WERI-Rb-1 (cell line): ENCODE results near the gene SMC4.
"Not testable (repeated sequence)": the region's sequence is repeated elsewhere in the genome, so short reads cannot be mapped to it uniquely, and the experiment has no call there.

Experiments
- DNase-seq: peaks from one replicate; pipeline ENCODE4 v3.0.0-alpha.2; 2020
- H3K27ac ChIP-seq: fragments of 250-450 bp; sonication (Bioruptor Pico); 2 replicates; pipeline ENCODE4 v1.5.1; 2020; ENCODE audit warnings: mild to moderate bottlenecking, moderate library complexity
- H3K27me3 ChIP-seq: fragments of 250-450 bp; sonication (Bioruptor Pico); 2 replicates; pipeline ENCODE4 v1.5.1; 2021; ENCODE audit warnings: mild to moderate bottlenecking, low read depth, moderate library complexity; ENCODE audit not compliant: insufficient read depth, severe bottlenecking
- H3K36me3 ChIP-seq: fragments of 250-450 bp; sonication (Bioruptor Pico); 2 replicates; pipeline ENCODE4 v1.5.1; 2020; ENCODE audit warnings: mild to moderate bottlenecking, moderate library complexity
- H3K4me3 ChIP-seq: 2 replicates; pipeline ENCODE4 v1.5.1; 2011; ENCODE audit warnings: low read depth, mild to moderate bottlenecking, control low read depth, low read length
- H3K9me3 ChIP-seq: fragments of 250-450 bp; sonication (Bioruptor Pico); 2 replicates; pipeline ENCODE4 v1.5.1; 2021; ENCODE audit warnings: mild to moderate bottlenecking, moderate library complexity; ENCODE audit not compliant: severe bottlenecking
- TF ChIP-seq, protein P1 (sequence below): IDR thresholded peaks from 2 replicates; pipeline ENCODE4 v1.5.1; 2011; ENCODE audit warnings: low read depth, mild to moderate bottlenecking, control low read depth, inconsistent platforms, low read length

SMC4 gene

DNA sequence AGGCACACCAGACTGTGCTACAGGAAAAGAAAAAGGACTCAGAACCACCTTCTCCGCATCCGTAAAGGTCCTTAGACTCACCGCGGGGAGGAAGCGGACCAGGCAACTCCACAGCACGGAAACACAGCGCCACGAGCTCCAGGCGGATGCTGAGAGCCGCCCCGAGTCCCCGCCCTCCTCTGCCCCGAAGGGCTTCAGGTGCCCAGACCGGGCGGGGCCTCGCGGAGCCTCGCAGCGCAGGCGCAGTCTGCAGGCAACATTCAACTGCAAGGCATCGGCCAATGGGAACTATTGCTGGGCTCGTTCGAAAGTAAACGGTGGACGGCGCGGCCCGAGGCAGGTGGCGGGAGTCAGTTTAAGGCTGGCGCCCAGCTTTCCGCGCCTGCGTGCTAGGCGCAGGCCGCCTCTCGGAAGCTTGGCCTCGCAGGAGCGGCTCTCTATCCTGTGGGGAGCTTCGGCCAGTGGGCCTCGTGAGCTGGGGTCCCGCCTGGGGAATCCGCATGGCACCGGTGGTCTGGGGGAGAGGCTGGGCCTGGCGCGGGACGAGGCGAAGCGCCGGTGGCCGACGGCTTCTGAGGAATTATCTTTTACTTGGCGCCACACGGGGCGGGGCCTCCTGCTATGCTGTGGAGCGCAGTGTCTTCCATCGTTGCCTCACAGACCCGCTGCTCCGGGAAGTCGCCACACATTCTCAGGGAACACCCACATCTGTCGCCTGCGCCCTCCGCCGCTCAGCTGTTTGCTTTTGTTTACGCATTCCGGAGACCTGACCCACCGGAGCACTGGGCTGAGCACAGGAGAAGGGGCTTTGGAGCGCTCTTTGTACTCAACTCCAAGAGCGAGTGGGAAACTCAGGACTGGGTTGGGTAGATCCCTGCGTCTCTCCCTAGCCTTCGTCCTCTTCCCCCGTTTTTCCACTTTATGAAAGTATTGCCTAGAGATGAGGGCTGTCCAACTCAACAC, 50.5 kb downstream of the SMC4 start, which contains the start of gene TRIM59:
Gene TRIM59 (minus strand): TSS at position 151 of the 963 bp plus-strand sequence. CDS start 10,603 bp downstream, outside the sequence.
- Histone ChIP-seq H3K36me3 (no peaks in the 10 kb centered on the region), H3K9me3 (peaks cover 3% of the 10 kb centered on the region), H3K27me3 (no peaks in the 10 kb centered on the region), H3K4me3 (no peak within 1 kb of the TSS), H3K27ac (no peak within 1 kb of the TSS)
- no peak for DNase-seq
- TF ChIP-seq, protein P1, sequence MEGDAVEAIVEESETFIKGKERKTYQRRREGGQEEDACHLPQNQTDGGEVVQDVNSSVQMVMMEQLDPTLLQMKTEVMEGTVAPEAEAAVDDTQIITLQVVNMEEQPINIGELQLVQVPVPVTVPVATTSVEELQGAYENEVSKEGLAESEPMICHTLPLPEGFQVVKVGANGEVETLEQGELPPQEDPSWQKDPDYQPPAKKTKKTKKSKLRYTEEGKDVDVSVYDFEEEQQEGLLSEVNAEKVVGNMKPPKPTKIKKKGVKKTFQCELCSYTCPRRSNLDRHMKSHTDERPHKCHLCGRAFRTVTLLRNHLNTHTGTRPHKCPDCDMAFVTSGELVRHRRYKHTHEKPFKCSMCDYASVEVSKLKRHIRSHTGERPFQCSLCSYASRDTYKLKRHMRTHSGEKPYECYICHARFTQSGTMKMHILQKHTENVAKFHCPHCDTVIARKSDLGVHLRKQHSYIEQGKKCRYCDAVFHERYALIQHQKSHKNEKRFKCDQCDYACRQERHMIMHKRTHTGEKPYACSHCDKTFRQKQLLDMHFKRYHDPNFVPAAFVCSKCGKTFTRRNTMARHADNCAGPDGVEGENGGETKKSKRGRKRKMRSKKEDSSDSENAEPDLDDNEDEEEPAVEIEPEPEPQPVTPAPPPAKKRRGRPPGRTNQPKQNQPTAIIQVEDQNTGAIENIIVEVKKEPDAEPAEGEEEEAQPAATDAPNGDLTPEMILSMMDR = no peak

DNA sequence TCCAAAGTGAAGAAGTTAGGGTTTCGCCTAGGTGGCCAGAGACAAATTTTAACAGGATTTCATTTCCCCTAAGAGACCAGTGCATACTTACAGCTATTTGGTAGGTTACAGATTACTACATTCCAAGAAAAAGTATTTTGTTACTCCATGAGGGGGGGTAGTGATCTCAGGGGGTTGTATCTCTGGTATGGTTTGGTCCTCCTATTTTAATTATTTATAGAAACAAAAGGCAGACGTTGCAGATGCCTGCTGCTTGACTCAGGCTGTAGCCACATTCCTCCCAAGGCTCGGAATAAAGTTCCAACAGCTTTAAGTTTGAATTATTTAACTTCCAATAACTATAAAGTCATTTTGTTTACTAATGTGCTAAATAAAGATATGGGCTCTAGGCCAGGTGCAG, 51.4 kb downstream of the SMC4 start:
- H3K36me3 ChIP-seq = no peaks in the 10 kb centered on the region
- no peaks in the 10 kb centered on the region for H3K27me3 ChIP-seq
- no peak for DNase-seq
- H3K27ac ChIP-seq = no peak overlapping the region
- peaks cover 3% of the 10 kb centered on the region for H3K9me3 ChIP-seq
- TF ChIP-seq, protein P1 = no peak
- H3K4me3 ChIP-seq = no peak overlapping the region

DNA sequence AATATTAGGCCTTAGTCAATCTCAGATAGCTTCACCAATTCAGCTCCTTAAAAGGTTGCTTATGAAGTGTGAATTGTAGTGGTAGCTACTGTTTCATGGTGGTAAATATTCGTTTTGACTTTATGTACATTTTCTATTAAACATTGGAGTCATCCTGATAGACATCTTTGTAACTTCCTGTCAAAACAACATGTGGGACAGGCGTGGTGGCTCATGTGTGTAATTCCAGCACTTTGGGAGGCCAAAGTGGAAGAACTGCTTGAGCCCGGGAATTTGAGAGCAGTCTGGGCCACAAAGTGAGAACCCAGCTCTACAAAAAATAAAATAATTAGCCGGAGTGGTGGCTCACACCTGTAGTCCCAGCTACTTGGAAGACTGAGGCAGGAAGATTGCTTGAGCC, 52.2 kb downstream of the SMC4 start:
- TF ChIP-seq, protein P1 = no peak
- H3K27ac ChIP-seq = no peak overlapping the region
- DNase-seq = no peak
- H3K36me3 ChIP-seq = no peaks in the 10 kb centered on the region
- no peak overlapping the region for H3K4me3 ChIP-seq
- peaks cover 3% of the 10 kb centered on the region for H3K9me3 ChIP-seq
- H3K27me3 ChIP-seq = no peaks in the 10 kb centered on the region

DNA sequence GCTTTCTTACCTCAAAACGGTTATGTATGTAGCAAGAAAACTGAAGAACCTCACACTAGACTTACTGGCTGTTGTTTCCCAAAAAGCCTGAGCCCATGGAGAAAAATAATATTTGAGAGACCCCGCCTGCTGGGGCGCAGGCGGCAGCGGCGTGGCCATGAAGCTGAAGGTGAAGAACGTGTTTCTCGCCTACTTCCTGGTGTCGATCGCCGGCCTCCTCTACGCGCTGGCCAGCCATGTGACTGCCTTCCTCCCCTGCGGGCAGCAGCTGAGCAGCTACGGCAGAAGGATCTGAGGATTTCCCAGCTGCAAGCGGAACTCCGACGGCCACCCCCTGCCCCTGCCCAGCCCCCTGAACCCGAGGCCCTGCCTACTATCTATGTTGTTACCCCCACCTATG, 52.8 kb downstream of the SMC4 start:
- H3K4me3 ChIP-seq, H3K9me3 ChIP-seq, DNase-seq, H3K27ac ChIP-seq, H3K27me3 ChIP-seq, H3K36me3 ChIP-seq: not testable (repeated sequence)

GRCh38 chr3:160454995-160455394, 55.5 kb downstream of the SMC4 start:
- Histone ChIP-seq H3K27me3 (no peaks in the 10 kb centered on the region), H3K4me3 (no peak overlapping the region), H3K36me3 (no peaks in the 10 kb centered on the region), H3K27ac (peak overlapping the region; percentile 70), H3K9me3 (peaks cover 12% of the 10 kb centered on the region)
- peak; percentile 50 for DNase-seq
- TF ChIP-seq, protein P1 = no peak

- H3K36me3 ChIP-seq = no peaks in the 10 kb centered on the region
- peak overlapping the region; percentile 70 for H3K27ac ChIP-seq
- DNase-seq = peak; percentile 53
- no peak overlapping the region; the same call in 1 of the 2 replicates for H3K4me3 ChIP-seq
- TF ChIP-seq, protein P1 = no peak
- peaks cover 18% of the 10 kb centered on the region for H3K9me3 ChIP-seq
- no peaks in the 10 kb centered on the region for H3K27me3 ChIP-seq
These were observed 56.4 kb downstream of the SMC4 start for GRCh38 chr3:160455846-160456245.
